Hematopoietic multipotent progenitor cell (in vitro differentiated cells): ENCODE data around the gene STUB1. TPM values are rescaled to one million over a fixed set of nuclear protein-coding genes. Genes with fewer than 3 reads are reported as not detected.
A peak's percentile ranks its signal among the peaks of the same experiment; 100 is the strongest.

ENCODE experiments used
- DNase-seq, 3 donors: peaks; one replicate each; pipeline ENCODE4 v3.0.0-alpha.2; 2011 to 2015; ENCODE audit warnings: low read depth in 2 of 3, low spot score in 2 of 3
- total RNA-seq: library from RNA; depleted of rRNA; stranded (reverse); fragments of >200 nt; gene quantifications from one replicate; pipeline ENCODE4 v1.2.3, GENCODE V29; 2012

The STUB1 gene
- total RNA-seq, 1 donor, result 73.2 TPM

DNA sequence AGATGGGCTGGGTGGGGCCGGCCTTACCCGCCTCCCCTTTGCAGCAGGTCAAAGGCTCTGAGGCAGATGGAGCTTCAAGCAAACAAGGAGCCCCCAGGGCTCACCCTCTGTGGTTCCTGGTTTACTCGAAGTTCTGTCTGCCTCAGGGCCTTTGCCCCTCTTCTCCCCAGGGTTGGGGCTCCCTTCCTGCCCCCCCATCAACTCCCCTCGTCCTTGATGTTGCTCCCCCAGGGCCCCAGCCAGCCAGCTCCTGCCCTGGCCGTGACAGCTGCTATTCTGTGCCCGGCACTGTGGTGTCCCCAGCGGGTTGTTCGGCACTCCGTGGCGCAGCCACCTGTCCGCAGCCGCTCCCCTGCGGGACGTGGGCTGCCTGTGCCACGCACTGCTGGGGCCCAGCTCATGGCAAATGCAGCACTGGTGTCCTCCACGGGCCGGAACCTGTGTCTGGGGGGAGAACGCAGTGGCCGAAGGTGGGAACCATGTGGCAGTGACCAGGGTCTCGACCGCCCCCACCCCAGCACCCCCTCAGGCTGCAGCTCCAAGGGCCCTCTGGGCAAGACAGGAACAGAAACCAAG is 30.4 kb downstream of the STUB1 start:
- DNase-seq, result no peak

DNA sequence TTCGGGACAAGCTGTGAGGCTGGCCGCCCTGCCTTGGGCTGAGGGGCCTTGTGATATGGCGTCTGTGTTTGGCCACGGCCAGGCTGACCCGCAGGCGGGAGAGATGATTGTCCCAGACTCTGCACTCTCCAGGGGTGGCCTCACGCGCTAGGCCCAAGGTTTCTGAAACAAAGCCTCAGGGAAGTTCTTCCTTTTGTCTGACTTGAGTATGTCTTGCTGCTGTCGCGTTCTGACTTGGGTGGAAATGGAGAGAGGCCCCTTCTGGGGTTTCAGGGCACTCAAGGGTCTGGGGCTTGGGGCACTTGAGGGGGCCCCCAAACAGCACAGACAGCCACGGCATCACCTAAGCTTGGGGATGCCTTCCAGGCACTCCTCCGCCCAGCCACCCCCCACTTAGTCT is 30.9 kb downstream of the STUB1 start:
- no peak for DNase-seq

DNA sequence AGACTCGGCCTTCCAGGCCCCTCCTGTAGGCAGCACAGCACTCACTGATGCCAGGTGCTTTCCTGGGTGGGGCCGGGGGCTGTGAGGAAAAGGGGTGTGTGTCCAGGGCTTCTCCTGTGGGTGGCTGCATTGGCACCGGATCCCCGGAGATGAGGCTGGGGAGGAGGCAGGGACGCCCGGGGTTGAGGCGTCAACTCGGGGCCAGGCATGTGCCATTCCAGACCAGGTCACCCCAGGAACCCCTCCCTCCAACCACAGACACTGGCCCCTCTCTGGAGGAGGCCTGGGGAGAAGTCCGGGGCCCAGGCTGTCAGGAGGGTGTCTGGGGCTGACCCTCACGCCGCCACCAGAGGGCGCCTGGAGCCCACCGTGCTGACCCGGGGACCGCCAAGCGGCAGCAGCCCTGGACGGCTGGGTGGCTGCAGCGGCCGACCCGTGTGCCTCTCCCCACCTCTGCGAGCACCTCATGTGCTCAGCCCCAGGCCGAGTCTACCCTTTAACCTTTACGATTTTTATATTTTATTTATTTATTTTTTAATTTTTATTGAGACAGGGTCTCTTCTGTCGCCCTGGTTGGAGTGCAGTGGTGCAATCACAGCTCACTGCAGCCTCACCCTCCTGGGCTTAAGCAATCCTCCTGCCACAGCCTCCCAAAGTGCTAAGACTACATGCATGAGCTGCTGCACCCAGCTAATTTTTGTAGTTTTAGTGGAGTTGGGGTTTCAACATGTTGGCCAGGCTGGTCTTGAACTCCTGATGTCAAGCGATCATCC is 31.5 kb downstream of the STUB1 start:
- peak; percentile 67 to 70 (median 68) for DNase-seq

DNA sequence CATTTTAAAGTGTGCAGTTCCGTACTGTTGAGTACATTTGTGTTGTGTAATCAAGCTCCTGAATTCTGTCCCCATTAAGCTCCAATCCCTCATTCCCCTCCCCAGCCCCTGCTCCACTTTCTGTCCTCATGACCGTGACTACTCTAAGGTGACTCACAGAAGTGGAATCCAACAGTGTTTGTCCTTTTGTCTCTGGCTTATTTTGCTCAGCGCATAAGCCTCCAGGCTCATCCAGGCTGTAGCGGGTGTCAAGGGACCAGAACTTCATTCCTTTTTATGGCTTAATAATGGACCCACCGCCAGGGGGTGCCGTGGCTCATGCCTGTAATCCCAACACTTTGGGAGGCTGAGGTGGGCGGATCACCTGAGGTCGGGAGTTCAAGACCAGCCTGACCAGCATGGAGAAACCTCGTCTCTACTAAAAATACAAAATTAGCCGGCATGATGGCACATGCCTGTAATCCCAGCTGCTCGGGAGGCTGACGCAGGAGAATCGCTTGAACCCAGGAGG is 32.6 kb downstream of the STUB1 start:
- DNase-seq, result peak in 1 of 3 donors; percentile 54

DNA sequence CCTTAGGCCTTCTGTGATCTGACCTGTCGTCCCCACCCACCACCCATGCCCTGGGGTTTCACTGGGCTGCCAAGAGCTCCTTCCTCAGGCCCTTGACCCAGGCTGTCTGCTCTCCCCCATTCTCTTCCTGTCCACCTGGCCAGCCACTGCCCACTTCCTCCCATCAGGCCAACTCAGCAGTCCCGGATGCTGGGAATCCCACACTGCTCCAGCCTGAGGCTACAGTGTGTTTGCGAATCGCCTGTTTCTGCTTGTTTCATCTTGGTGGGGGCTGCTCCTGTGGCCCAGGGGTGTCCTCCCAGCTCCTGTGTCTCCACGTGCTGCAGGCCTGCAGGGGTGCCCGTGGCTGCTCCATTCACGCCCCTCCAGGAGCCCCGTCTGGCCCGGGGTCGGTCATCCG is 33.9 kb downstream of the STUB1 start:
- no peak for DNase-seq

DNA sequence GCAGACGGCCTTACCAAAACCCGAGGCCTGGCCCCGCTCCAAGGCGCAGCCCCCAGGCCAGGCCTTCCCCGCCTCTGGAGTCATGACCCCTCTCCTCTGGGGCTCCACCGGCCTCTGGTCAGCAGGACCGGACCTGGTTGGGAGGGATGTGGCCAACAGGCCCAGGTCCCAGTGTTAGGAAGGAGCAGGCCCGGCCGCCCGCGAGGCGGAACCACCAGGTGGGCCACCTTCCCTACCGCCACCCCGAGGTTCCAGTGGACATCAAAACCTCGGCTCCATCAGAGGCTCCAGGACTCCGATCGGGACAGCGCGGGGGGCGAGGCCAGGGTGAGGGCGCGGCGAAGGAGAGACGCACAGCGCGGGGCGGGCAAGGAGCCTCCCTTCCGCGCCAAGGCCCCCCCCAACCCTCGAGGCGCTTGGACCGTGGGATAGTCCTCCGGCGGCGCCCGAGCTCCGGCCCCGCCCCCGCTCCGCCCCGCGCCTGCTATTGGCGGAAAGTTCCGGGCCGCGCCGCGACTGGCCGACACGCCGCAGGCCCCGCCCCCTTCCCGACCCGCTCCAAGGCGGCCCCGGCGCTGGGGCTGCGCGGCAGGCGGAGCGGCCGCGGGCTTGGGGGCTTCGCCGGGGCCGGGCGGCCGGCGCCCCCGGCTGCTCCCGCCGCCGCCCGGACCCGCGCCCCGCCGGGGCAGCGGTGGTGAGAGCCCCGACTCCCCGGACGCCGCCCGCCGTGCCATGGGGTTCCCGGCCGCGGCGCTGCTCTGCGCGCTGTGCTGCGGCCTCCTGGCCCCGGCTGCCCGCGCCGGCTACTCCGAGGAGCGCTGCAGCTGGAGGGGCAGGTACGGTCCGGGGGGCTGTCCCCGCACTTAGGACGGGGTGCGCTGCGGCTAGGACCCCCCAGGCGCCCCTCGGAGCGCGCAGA is 34.6 kb downstream of the STUB1 start, which contains the start of gene METRN:
METRN (plus strand) TSS at position 561 of the 919 bp plus-strand sequence; CDS start at position 733, 172 bp downstream.
- peak; percentile 70 to 83 (median 81) for DNase-seq

DNA sequence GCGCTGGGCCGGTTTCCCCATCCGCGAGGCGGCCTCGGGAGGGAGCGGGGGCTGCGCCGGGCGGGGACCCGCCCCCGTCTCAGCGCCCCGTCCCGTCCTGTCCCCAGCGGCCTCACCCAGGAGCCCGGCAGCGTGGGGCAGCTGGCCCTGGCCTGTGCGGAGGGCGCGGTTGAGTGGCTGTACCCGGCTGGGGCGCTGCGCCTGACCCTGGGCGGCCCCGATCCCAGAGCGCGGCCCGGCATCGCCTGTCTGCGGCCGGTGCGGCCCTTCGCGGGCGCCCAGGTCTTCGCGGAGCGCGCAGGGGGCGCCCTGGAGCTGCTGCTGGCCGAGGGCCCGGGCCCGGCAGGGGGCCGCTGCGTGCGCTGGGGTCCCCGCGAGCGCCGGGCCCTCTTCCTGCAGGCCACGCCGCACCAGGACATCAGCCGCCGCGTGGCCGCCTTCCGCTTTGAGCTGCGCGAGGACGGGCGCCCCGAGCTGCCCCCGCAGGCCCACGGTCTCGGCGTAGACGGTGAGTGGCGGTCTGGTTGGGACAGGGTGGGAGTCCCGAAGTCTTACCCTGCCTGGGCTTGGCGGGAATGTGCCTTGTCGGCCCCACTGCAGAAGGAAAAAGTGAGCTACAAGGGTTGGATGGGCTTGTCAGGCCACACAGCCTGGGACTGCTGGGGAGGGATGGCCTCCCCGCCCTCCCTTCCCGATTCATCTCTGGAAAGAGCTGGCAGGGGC is 35.4 kb downstream of the STUB1 start:
- no peak for DNase-seq

DNA sequence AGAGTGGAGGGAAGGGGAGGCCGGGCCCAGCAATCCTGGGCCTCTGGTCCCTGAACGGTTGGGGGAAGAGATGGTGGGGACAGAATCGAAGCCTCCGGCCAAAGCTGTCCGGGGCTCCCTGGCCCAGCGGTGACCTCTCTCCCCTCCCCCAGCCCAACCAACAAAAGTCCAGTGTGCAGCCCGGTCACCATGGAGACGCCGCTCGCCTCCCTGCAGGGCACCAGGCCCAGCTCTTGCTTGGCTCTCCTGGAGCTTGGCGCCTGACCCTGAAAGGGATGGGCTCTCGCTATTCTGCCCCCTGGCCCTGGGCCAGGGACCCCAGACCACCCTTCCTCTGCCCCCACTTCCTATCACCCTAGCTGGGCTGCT is 36.0 kb downstream of the STUB1 start:
- DNase-seq, result no peak

DNA sequence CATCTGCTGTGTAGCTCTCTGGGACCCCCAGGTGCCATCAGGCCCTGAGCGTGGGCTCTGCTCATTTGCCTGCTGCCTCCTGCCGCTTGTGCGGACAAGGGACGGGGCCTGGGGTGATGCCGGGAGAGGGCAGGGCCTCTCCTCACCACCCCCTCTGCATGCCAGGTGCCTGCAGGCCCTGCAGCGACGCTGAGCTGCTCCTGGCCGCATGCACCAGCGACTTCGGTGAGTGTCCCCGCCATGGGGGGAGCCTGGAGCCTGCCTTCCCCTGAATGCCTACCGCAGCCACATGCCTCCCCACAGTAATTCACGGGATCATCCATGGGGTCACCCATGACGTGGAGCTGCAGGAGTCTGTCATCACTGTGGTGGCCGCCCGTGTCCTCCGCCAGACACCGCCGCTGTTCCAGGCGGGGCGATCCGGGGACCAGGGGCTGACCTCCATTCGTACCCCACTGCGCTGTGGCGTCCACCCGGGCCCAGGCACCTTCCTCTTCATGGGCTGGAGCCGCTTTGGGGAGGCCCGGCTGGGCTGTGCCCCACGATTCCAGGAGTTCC is 36.6 kb downstream of the STUB1 start:
- DNase-seq, result no peak

DNA sequence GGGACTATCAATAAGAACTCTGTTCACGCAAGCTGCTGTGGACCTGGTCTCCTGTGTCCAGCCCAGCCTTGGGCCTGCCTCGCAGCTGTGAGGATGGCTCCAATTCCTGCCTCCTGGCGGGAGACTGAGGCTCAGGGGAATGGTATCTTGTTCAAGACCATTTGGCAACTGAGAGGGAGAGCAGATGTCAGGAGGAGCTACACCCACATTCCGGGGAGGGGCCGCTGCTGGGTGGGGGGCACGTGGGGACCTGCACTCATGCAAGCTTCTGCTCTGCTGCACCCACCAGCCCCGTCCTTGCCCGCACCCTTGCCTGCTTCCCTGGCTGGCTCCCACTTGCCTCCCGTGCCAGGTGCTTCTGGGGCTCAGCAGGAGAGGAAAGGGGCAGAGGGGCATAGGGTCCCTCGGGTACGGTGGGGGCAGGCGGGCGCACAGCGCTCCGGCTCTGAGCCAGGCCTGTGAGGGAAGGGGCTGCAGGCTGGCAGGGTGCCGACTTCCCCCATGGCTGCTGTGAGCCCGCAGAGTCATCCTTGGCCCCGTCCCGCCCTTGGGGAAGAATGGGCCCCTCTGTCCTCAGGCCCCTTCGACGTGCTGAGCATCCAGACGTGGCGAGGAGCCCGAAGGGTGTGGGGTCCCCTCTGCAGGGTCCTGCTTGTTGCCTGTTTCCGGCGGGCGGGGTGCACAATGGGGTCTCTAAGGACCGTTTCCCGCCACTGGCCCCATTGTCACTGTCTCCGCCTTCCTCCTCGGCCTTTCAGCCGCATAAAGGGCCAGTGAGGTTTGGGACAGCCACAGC is 37.4 kb downstream of the STUB1 start:
- DNase-seq, result no peak

DNA sequence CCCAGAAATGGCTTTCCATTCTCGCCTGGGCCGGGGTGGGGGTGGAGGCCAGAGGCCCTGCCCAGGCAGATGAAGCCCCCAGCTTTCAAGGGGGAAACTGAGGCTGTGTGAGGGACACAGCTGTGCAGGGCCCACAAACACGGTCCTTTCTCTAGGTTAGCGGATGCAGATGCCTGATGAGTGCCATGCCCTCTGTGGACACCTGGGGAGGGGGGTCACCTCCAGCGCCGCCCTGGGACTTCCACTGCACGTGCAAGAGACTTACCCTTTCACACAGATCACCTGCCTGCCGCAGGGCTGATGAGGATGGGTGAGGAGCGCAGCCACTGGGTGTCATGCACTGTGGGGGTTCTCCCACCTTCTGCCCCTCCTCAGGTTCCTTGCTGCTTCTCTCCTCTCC is 38.2 kb downstream of the STUB1 start:
- no peak for DNase-seq

DNA sequence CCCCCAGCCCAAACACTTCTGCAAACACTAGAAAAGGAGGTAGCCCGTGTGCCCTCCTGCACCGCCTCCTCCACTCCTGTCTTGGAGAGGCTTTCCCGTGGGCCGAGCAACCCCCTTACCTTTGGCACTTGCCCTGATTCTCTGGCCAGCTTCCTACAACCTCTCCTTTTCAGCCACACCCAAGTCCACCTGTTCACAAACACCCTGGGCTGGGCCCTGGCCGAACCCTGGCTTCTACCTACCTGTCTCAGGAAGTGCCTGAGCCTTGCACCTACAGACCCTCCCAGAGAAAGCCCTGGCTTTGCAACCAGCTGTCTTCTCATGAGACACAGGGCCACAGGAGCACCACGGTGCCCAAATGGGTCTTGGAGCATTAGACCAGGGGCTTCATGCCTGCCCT is 38.7 kb downstream of the STUB1 start:
- DNase-seq, result no peak

DNA sequence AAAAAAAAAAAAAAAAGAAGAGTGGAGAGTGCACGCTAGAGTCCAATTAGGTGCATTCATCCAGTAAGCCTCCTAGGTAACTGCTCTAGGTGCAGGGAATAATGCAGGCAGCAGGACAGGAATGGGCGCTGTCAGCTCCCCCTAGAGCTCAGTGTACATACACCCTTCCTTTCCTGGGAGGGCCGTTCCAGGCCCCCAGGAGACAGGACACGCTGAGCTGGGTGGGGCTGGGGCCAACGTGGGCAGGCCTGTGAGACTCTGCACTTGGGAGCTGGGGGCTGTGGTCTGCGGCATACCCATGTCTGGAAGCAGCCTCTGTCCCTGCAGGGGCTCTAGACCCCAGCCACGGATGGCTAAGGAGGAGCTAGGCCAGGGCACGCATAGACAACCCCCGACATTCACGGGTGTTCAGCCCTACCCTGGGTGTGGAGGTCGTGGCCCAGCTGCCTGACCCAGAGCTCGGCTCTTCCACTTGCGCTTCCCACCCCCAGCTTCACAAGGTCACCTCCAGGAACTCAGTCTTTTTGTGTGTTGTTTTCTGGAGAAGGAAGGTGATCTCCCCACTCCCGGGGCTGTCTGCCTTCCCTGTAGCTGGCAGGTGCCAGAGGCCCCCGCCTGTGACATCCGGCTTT is 39.7 kb downstream of the STUB1 start:
- DNase-seq, result no peak

DNA sequence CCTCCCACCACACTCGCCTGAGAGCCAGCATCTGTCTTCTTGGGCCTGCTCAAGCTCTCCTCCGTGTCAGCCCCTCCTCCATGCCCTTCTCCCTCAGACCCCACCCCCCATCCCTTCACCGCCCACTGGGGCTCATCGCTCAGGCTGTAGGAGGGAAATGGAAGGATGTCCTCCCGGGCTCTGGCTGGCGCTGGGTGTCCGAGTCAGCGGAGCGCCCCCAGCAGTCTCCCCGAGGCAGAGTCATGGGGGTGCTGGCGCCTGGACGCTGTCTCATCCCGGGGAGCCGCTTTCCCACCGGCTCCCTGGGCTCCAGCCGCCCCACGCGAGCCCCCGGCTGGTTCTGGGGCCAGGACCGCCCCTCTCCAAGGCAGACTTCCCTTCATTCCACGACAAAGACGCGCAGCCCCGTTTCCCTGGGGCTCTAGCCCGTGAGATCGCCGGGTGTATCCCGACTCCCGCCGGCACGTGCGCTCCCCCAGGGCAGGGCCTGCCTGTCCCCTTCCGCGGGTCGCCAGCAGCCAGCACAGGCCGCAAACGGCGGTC is 40.3 kb downstream of the STUB1 start:
- peak in 1 of 3 donors; percentile 53 for DNase-seq

DNA sequence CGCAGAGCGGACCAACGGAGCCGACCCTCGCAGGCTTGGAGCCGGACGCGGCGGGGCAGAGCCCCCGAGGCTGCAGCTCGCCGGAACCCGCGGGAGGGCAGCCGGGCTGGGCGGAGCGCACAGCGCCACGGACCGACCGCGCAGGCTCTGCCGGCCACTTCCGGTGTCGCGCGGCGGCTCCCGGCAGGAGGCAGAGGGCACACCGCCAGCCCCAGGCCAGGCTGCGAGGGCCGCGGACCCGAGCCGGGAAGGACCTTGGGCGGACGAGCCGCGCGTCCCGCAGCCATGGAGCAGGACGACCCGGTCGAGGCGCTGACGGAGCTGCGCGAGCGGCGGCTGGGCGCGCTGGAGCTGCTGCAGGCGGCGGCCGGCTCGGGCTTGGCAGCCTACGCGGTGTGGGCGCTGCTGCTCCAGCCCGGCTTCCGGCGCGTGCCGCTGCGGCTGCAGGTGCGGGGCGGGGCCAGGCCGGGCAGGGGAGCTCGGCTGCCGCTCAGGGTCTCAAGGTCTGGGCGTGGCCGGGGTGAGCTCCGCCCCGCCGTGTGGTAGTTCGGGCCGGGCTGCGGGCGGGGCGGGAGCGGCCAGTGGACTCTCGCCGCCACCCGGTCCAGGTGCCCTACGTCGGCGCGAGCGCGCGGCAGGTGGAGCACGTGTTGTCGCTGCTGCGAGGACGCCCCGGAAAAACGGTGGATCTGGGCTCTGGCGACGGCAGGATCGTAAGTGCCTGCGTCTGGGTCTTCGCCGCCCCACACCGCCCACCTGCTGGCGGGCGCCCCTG is 41.0 kb downstream of the STUB1 start, which contains the start of gene ANTKMT:
ANTKMT (plus strand) TSS at position 157 of the 775 bp plus-strand sequence; CDS start at position 286, 129 bp downstream.
- DNase-seq, result peak; percentile 62 to 87 (median 85)

DNA sequence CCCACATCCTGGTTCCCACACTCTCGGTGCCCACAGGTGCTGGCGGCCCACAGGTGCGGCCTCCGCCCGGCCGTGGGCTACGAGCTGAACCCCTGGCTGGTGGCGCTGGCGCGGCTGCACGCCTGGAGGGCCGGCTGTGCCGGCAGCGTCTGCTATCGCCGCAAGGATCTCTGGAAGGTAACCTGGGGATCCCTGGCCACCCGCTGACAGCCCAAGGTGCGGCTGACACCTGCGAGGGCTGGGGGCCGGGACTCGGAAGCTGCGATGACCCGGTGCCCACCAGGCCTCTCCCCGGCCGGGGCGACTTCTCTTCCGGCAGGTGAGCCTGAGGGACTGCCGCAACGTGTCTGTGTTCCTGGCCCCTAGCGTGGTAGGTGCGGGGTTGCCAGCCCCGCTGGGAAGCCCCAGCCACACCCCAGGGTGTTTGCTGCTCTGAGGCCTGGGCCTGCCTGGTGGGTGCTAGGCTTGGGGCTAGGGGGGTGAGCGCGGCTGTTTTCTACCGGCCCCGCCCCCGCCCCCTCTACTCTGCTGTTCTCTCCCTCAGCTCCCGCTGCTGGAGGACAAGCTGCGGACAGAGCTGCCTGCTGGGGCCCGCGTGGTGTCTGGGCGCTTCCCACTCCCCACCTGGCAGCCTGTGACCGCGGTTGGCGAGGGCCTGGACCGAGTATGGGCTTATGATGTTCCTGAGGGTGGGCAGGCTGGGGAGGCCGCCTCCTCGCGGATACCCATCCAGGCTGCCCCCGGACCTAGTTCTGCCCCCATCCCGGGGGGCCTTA is 41.7 kb downstream of the STUB1 start:
- DNase-seq, result no peak
